ENCODE results near the gene PPARD.
"Not testable (repeated sequence)": the region's sequence is repeated elsewhere in the genome, so short reads cannot be mapped to it uniquely, and the experiment has no call there.

Gene PPARD

GRCh38 chr6:35342258-35343091 is at the start of gene PPARD:
Gene PPARD, plus strand, starts transcription at chr6:35342558. Its CDS starts 68,530 bp downstream, at chr6:35411088.
- DNase-seq (ENCODE audit: low read depth): peak; percentile 90

DNA sequence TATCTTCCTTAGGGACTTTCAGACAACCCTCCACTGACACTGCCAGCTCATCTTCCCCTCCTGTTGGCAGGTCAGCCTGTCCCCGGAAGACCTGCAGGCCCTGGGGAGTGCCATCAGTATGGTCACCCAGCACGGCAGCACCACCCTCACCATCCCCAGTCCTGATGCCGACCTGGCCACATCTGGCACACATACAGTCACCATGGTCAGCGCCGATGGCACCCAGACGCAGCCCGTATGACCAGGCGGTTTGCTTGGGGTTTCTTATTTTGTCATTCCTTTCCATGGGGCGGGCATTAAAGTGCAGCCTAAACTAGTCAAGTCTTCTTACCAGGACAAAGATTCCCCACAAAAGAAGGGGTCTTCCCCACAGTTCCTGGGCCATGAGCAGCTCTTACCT is 48.7 kb upstream of the PPARD start:
- DNase-seq (ENCODE audit: low read depth): no peak

- DNase-seq (ENCODE audit: low read depth): no peak
Observed at GRCh38 chr6:35294308-35294945, 47.9 kb upstream of the PPARD start.

DNA sequence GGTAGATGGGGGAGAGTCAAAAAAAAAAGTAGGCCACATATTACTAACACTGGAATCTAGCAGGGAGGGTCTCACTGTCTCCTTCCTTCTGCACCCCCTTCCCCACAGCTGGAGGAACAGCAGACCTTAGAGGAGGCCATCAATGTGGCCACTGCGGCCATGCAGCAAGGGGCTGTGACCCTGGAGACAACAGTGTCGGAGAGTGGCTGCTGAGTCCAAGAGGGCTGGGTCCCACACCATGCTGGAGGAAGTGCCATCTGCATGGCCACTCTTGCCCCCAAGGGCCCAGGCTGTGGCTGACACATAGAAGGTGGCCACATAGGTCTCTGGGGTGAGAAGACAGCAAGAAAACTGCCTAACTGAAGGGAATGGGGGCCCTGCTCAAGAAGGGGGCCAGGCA is 47.3 kb upstream of the PPARD start:
- no peak for DNase-seq (ENCODE audit: low read depth)

DNA sequence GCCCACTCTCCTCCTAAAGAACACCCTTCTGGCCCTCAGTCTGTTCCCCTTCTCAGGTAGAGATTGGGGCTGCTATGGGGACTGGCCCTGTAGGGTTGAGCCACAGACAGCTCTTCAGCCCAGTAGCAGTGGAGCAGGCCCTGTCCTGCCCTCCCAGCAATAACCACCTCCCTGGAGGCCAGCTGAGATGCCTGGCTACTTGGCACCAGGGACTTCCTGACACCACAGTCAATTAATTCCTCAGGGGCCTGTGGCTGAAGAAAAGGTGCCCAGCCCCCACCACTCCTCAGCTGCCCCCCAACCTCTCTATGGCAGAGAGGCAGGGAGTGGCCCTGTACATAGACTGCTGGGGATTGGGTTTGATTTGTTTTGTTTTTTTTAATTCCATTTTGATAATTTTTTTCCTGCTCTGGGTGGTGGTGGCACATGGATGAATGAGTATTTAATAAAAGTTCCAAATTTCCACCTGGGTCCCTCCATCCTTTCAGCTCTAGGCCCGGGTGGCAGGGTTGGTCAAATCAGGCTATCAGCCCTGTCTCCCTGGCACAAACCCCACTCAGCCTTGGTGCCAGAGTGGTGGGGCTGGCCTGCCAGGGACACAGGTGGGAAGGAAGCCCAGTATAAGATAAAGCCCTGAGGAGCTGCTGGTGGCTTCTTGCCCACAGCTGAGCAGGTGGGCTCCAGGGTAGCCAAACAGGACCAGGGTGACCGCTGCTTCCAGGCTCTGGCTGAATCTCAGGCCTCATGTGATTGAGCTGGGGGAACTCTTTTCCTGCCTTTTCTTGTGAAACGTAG is 46.6 kb upstream of the PPARD start:
- no peak for DNase-seq (ENCODE audit: low read depth)

- no peak for DNase-seq (ENCODE audit: low read depth)
Observed at GRCh38 chr6:35296931-35297600, 45.3 kb upstream of the PPARD start.

DNA sequence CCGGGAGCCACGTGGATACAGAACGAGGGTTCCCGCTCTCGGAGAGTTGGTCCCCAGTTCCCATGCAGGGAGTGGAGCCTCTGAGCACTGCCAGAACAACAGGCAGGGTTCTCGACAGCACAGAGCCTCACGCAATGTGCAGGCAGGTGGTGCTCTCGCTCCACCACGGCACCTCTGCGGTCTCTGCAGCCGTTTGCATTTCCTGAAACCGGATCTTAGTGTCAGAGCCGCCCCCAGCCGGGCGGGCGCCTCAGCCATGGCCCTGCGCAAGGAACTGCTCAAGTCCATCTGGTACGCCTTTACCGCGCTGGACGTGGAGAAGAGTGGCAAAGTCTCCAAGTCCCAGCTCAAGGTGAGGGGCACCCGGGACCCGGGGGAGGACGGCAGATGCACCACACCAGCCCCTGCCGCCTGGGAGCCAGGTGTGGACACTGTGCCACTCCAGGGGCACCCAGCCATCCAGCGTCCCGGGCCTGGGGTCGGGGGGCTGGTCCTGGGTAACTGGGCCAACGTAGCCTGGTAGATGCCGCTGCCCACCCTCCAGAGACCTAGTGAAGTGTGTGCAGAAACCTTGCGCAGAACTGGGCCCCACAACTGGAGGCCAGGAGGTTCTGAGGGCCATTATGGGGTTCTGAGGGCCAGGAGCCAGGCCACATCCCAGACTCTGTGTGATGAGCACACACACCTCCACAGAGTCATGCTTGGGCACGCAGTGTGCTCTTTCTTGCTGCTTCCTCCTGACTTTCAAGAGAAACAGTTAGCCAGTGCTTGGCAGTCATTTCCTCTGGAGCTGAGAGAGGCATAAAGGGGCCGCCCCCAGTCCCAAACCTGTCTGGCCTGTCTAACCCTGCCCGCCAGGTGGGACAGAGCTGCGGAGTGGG is 44.5 kb upstream of the PPARD start, which contains the start of gene DEF6:
TSS of gene DEF6 (plus strand) at position 218 of the 881 bp plus-strand sequence. CDS start at position 257, 39 bp downstream.
- DNase-seq (ENCODE audit: low read depth): no peak

GRCh38 chr6:35298625-35299140 is 43.7 kb upstream of the PPARD start:
- no peak for DNase-seq (ENCODE audit: low read depth)

DNA sequence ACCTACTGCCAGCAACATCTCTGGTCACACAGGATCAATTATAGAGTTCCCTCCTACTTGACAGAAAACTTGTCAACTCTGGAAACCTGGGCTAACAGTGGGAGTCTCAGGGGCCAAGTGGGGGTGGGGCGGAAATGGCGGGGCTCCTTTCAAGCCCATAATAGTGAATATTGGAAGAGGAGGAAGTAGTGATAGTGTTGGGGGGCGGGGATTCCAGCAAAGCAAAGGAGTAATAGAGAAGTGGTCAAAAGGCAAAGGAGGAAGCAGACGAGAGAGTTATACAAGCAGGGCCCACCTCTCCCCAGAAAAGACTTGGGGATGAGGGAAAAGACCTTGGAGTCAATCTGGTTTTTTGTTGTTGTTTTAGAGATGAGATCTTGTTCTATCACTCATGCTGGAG is 42.7 kb upstream of the PPARD start:
- DNase-seq (ENCODE audit: low read depth): no peak

DNA sequence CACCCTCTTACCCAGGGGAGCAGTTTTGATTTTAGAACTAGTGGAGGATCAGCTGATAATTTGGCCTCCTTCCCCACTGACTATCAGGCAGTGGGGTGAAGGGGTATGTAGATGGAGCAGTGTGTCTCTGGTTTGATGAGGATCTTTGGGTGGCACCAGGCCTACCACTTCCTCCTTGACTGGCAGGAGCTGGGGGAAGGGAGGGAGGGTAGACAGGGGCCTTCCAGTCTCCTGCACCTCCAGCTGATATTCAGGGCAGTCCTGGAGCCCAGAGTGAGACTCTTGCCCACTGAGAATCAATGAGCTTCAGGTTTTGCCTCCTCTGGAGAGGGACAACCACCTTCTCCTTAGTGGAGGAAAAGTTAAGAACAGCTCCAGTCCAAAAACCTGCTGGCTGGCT is 41.5 kb upstream of the PPARD start:
- DNase-seq (ENCODE audit: low read depth): no peak

- DNase-seq (ENCODE audit: low read depth): no peak
Observed at GRCh38 chr6:35302604-35303241, 39.6 kb upstream of the PPARD start.

DNA sequence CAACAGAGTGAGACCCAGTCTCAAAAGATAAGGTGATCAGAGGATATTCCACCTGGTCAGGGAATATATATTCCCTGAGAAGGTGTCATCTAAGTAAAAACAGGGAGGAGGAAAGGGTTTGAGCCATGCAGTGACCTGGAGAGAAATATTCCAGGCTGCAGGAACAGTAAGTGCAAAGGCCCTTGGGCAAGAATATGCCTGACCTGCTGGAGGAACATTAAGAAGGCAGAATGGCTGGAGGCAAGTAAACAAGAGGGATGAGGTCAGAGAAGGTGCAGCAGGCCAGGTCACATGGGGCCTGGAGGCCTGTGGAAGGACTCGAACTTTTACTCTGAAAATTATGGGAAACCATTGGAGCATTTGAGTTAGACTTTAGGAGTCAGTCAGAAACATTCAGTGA is 38.1 kb upstream of the PPARD start:
- DNase-seq (ENCODE audit: low read depth): no peak

DNA sequence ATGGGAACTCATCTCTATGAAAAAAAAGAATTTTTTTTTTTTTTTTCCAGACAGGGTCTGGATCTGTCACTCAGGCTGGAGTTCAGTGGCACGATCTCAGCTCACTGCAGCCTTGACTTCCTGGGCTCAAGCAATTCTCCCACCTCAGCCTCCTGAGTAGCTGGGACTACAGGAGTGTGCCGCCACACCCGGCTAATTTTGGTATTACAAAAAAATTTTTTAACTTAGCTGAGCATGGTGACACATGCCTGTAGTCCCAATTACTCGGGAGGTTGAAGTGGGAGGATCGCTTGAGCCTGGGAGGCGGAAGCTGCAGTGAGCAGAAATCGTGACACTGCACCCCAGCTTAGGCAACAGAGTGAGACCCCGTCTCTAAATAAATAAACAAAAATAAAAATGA is 37.2 kb upstream of the PPARD start:
- DNase-seq (ENCODE audit: low read depth): no peak

- DNase-seq (ENCODE audit: low read depth): not testable (repeated sequence)
Observed at GRCh38 chr6:35307138-35307537, 35.2 kb upstream of the PPARD start.

DNA sequence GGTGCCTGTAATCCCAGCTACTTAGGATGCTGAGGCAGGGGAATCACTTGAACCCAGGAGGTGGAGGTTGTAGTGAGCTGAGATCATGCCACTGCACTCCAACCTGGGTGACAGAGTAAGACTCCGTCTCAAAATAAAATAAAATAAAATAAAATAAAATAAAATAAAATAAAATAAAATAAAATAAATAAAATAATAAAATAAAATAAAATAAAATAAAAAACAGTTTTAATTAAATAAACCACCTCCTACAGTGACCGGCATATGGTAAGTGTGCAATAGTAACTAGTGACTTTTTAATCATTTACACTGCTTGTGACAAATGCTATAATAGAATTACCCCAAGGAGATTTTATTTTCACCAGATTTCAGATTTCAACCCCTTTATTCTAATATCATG is 33.8 kb upstream of the PPARD start:
- not testable (repeated sequence) for DNase-seq (ENCODE audit: low read depth)

DNA sequence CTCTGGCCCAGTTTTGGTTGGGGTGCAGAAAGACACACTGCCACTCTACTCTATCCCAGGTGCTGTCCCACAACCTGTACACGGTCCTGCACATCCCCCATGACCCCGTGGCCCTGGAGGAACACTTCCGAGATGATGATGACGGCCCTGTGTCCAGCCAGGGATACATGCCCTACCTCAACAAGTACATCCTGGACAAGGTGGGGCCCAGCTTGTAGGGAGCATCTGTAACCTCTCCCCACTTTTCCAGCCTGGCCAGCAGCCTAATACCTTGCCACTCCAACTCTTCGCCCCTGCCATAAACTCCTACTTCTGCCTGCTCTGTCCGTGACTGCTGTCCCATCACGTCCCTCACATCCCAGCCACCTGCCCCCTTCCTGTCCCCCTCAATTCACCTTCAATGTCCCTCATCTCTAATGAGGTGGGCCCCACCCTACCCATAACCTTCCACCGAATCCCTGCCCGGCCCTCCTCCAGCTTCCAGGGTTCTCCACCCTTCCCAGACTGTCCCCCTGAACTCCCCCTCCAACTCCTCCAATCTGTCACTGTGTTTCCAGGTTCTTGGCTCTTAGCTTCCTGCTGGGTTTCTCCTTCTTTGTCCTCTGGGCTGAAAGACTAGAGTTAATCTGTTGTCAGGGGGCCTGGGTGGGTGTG is 32.6 kb upstream of the PPARD start:
- DNase-seq (ENCODE audit: low read depth): no peak

DNA sequence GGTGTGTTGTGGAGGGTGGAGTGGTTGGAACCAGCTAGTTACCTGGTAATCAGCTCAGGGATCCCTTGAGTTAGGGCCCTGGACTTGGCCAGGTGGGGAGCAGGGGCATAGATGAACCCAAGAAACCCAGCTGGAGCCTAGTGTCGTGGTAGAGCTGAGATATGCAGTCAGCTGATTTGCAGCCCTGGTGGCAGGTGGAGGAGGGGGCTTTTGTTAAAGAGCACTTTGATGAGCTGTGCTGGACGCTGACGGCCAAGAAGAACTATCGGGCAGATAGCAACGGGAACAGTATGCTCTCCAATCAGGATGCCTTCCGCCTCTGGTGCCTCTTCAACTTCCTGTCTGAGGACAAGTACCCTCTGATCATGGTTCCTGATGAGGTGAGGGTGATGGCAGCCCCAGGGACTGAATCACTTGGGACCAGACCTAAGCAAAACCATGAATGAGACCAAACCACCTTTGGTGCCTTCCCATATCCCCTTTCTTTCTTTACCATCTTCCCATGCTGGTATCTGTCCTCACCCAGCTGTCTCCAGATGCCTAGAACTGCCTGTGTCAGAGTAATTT is 32.0 kb upstream of the PPARD start:
- DNase-seq (ENCODE audit: low read depth): no peak

- DNase-seq (ENCODE audit: low read depth): no peak
Observed at GRCh38 chr6:35311390-35312075, 30.8 kb upstream of the PPARD start.

Measured in stromal cell of bone marrow (primary cell).